HG03064 (cell line): ENCODE measurements around the gene CLIP1.
"Not testable (repeated sequence)": the region's sequence is repeated elsewhere in the genome, so short reads cannot be mapped to it uniquely, and the experiment has no call there.

Experiments used
- ATAC-seq: cut with Tn5 transposase; IDR thresholded peaks from one replicate; pipeline ENCODE4 v1.9.1; 2021; ENCODE audit warnings: low read depth; ENCODE audit not compliant: unreplicated experiment

Gene CLIP1

GRCh38 chr12:122399592-122400373, 22.7 kb downstream of the CLIP1 start:
- no peak for ATAC-seq

- ATAC-seq = no peak
Observed at GRCh38 chr12:122399254-122399591, 23.2 kb downstream of the CLIP1 start.

GRCh38 chr12:122397981-122398380, 24.5 kb downstream of the CLIP1 start:
- ATAC-seq = not testable (repeated sequence)

- no peak for ATAC-seq
Observed at GRCh38 chr12:122395319-122395718, 27.1 kb downstream of the CLIP1 start.

GRCh38 chr12:122394626-122395194, 27.8 kb downstream of the CLIP1 start:
- no peak for ATAC-seq

- no peak for ATAC-seq
Observed at GRCh38 chr12:122393817-122394216, 28.7 kb downstream of the CLIP1 start.

- no peak for ATAC-seq
Observed at GRCh38 chr12:122392411-122392810, 30.1 kb downstream of the CLIP1 start.

GRCh38 chr12:122389677-122390076, 32.8 kb downstream of the CLIP1 start:
- ATAC-seq = no peak

GRCh38 chr12:122387887-122388286, 34.6 kb downstream of the CLIP1 start:
- no peak for ATAC-seq

GRCh38 chr12:122385171-122386016, 37.1 kb downstream of the CLIP1 start:
- ATAC-seq = no peak

GRCh38 chr12:122382919-122383350, 39.5 kb downstream of the CLIP1 start:
- no peak for ATAC-seq

- ATAC-seq = no peak
Observed at GRCh38 chr12:122381021-122381420, 41.4 kb downstream of the CLIP1 start.

- not testable (repeated sequence) for ATAC-seq
Observed at GRCh38 chr12:122376751-122377150, 45.7 kb downstream of the CLIP1 start.

- no peak for ATAC-seq
Observed at GRCh38 chr12:122374707-122375106, 47.8 kb downstream of the CLIP1 start.

- no peak for ATAC-seq
Observed at GRCh38 chr12:122371475-122372045, 50.9 kb downstream of the CLIP1 start.

GRCh38 chr12:122368361-122369073, 54.0 kb downstream of the CLIP1 start:
- no peak for ATAC-seq

- not testable (repeated sequence) for ATAC-seq
Observed at GRCh38 chr12:122367632-122368031, 54.8 kb downstream of the CLIP1 start.

- no peak for ATAC-seq
Observed at GRCh38 chr12:122366685-122367475, 55.6 kb downstream of the CLIP1 start.

GRCh38 chr12:122365226-122365625, 57.2 kb downstream of the CLIP1 start:
- not testable (repeated sequence) for ATAC-seq

GRCh38 chr12:122363782-122364181, 58.7 kb downstream of the CLIP1 start:
- no peak for ATAC-seq
